ENCODE data around the gene CD4. TPM values are rescaled to one million over a fixed set of nuclear protein-coding genes. Genes with fewer than 3 reads are reported as not detected.

The CD4 gene
- total RNA-seq, 1 donor from 2014 or later: 2.6 TPM

DNA sequence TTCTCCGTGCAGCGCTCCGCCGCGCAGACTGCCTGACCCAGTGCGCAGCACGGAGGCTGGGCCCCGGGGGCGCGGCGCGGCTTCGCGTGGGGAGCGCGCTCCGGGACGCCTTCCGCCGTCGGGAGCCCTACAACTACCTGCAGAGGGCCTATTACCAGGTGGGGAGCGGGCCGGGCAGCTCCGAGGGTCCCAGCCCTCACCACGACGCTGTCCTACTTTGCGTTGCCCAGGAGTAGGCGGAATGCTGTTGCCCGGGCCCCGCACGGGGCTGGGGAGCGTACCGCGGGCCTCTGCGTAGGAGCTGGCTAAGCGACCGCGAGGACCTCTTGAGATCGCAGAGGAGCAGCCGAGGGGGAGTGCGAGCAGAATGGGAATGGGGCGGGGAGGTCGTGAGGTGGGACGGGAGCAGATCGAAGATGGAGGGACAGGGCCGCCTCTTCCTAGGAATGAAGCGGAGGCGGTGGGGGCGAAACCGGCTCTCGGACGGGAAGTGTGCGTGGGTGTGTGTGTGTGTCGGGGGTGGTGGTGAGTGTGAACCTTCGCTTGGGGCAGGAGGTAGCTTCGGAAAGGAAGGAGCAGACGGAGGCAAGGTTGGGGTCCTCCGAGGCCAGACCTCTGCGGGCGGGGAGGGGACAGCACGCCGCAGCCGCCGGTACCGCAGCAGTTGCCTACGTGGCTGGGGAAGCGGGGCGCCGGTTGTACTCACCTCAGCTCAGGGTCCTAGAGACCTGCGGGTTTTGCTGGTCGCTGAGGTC is 39.6 kb downstream of the CD4 start:
- intact Hi-C loops (cut with DNase I): loop anchor here (2.0 to 5.0 kb wide), 3 partner anchors 22 to 222 kb away; partner anchors contain the start of genes CDCA3, CHD4 and ZNF384
- TF ChIP-seq, protein P1, sequence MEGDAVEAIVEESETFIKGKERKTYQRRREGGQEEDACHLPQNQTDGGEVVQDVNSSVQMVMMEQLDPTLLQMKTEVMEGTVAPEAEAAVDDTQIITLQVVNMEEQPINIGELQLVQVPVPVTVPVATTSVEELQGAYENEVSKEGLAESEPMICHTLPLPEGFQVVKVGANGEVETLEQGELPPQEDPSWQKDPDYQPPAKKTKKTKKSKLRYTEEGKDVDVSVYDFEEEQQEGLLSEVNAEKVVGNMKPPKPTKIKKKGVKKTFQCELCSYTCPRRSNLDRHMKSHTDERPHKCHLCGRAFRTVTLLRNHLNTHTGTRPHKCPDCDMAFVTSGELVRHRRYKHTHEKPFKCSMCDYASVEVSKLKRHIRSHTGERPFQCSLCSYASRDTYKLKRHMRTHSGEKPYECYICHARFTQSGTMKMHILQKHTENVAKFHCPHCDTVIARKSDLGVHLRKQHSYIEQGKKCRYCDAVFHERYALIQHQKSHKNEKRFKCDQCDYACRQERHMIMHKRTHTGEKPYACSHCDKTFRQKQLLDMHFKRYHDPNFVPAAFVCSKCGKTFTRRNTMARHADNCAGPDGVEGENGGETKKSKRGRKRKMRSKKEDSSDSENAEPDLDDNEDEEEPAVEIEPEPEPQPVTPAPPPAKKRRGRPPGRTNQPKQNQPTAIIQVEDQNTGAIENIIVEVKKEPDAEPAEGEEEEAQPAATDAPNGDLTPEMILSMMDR (IDR thresholded peaks at IDR 0.05): no peak
- Histone ChIP-seq H3K4me3 (peak overlapping the region; percentile 74 to 94), H3K4me1 (peaks cover 0 to 17% of the 10 kb centered on the region in 2 donors), H3K27me3 (peaks cover 3% of the 10 kb centered on the region), H3K36me3 (peaks cover 9 to 26% of the 10 kb centered on the region in 2 donors), H3K27ac (peak overlapping the region; percentile 90), H3K9me3 (no peaks in the 10 kb centered on the region)
- DNase-seq (ENCODE audit: low spot score in 2 of 2): no peak

DNA sequence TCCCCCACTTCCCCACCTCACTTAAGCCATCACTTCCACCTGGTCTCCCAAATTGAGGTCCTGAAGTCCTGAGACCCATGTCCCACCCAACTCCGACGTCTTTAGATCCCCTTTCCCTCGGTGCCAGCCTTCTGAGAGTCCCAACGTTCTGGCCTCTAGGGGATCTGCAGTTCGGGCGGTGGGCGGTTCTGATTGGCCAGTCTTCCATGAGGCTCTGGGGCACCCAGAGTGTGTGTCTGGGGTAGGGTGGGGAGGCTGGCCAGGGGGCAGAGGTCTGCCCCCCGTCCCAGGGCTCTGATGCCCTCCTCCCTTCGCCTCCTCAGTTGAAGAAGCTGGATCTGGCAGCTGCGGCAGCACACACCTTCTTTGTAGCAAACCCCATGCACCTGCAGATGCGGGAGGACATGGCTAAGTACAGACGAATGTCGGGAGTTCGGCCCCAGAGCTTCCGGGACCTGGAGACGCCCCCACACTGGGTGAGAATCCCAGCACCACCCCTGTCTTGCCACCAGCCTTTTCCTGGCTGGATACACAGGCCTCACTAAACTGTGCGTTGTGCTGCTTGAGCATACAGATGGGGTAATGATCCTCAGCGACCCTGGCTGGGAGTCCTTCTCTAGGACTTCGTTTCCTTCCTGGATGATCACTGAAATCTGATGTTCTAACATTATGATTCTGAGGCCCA is 40.4 kb downstream of the CD4 start:
- Histone ChIP-seq H3K9me3 (no peaks in the 10 kb centered on the region), H3K4me1 (peaks cover 0 to 17% of the 10 kb centered on the region in 2 donors), H3K4me3 (peak overlapping the region; percentile 74 to 94), H3K27ac (peak overlapping the region; percentile 90), H3K27me3 (no peaks in the 10 kb centered on the region), H3K36me3 (peaks cover 10 to 27% of the 10 kb centered on the region in 2 donors)
- intact Hi-C loops (cut with DNase I): loop anchor here (2.0 to 5.0 kb wide), 3 partner anchors 21 to 222 kb away; partner anchors contain the start of genes CDCA3, CHD4 and ZNF384
- TF ChIP-seq, protein P1 (IDR thresholded peaks at IDR 0.05): no peak
- no peak for DNase-seq (ENCODE audit: low spot score in 2 of 2)

DNA sequence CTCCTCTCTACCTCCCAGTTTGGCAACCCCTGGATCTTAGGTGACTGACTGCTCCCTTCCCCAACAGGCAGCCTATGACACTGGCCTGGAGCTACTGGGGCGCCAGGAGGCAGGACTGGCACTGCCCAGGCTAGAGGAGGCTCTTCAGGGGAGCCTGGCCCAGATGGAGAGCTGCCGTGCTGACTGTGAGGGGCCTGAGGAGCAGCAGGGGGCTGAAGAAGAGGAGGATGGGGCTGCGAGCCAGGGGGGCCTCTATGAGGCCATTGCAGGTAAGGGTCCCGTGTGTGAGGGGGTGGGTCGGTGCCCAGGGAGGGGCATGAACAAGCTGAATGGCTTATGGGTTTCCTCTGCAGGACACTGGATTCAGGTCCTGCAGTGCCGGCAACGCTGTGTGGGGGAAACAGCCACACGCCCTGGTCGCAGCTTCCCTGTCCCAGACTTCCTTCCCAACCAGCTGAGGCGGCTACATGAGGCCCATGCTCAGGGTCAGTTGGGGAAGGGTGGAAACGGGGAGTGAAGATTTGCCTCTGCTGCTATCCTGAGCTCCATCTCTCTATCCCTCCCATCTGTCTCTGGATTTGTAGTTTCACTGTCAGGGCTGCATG is 41.1 kb downstream of the CD4 start:
- peak overlapping the region; percentile 90 for H3K27ac ChIP-seq
- H3K9me3 ChIP-seq: no peaks in the 10 kb centered on the region
- DNase-seq (ENCODE audit: low spot score in 2 of 2): peak in 1 of 2 donors; percentile 2
- peaks cover 0 to 11% of the 10 kb centered on the region in 2 donors for H3K4me1 ChIP-seq
- peaks cover 10 to 30% of the 10 kb centered on the region in 2 donors for H3K36me3 ChIP-seq
- H3K4me3 ChIP-seq: peak overlapping the region in 1 of 2 donors; percentile 74
- TF ChIP-seq, protein P1 (IDR thresholded peaks at IDR 0.05): no peak
- H3K27me3 ChIP-seq: no peaks in the 10 kb centered on the region
- intact Hi-C loops (cut with DNase I): no loop called here

DNA sequence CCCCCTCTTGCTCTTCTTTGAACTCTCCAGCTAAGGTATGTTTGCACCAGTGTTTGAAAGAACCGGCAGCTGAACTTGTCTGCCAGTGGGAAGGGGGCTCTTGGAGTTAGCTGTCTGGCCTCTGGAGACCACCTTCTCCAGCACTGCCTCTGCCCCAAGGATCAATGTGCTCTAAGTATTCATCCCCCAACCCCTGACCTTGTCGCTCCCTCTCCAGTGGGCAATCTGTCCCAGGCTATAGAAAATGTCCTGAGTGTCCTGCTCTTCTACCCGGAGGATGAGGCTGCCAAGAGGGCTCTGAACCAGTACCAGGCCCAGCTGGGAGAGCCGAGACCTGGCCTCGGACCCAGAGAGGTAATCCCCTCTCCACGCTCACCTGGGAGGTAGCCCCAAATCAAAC is 41.7 kb downstream of the CD4 start:
- peaks cover 0 to 10% of the 10 kb centered on the region in 2 donors for H3K4me1 ChIP-seq
- TF ChIP-seq, protein P1 (IDR thresholded peaks at IDR 0.05): no peak
- DNase-seq (ENCODE audit: low spot score in 2 of 2): no peak
- intact Hi-C loops (cut with DNase I): no loop called here
- peaks cover 10 to 30% of the 10 kb centered on the region in 2 donors for H3K36me3 ChIP-seq
- no peaks in the 10 kb centered on the region for H3K27me3 ChIP-seq
- H3K4me3 ChIP-seq: no peak overlapping the region
- peak overlapping the region in 1 of 2 donors; percentile 11 for H3K27ac ChIP-seq
- H3K9me3 ChIP-seq: no peaks in the 10 kb centered on the region

DNA sequence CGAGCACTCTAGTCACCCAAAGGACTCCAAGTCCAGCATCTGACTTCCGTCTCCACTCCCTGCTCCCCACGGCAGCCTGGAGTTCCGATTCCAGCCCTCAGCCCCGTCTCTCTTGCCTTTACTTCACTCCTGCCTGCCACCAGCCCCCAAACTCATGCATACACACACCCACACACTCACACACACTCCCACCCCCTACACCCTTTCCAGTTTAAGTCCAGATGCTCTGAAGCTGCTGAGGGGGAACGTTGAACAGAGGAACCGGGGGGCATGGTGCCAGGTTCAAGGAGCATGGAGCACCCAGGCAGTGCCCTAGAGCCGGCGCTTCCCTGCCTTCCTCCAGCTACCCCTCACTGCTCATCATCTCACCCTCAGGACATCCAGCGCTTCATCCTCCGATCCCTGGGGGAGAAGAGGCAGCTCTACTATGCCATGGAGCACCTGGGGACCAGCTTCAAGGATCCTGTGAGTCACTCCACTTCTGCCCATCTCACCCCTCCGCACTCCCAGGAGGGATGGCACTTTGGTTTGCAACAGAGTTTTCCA is 42.2 kb downstream of the CD4 start:
- no peak overlapping the region for H3K4me3 ChIP-seq
- H3K4me1 ChIP-seq: peaks cover 0 to 10% of the 10 kb centered on the region in 2 donors
- intact Hi-C loops (cut with DNase I): no loop called here
- DNase-seq (ENCODE audit: low spot score in 2 of 2): no peak
- H3K27ac ChIP-seq: no peak overlapping the region
- TF ChIP-seq, protein P1 (IDR thresholded peaks at IDR 0.05): no peak
- H3K27me3 ChIP-seq: no peaks in the 10 kb centered on the region
- H3K9me3 ChIP-seq: no peaks in the 10 kb centered on the region
- H3K36me3 ChIP-seq: peaks cover 11 to 30% of the 10 kb centered on the region in 2 donors
